Measurements from ENCODE around the gene CLP1. TPM values are rescaled to one million over a fixed set of nuclear protein-coding genes. Genes with fewer than 3 reads are reported as not detected.

CLP1 gene
- polyA plus RNA-seq, 1 of the 3 experiments (the other 2 are of a cell fraction) = 18.1 TPM

GRCh38 chr11:57620467-57620866 lies 37.1 kb upstream of the CLP1 start:
- H3K9me2 ChIP-seq = no peaks in the 10 kb centered on the region
- no peaks in the 10 kb centered on the region for H3K9me3 ChIP-seq
- H3K36me3 ChIP-seq (replicated peaks in 1 of 2; ENCODE audit: control insufficient read depth in 1 of 2, insufficient read depth in 2 of 2, low read length in 1 of 2) = no peaks in the 10 kb centered on the region
- peaks cover 11% of the 10 kb centered on the region; the same call in 1 of the 2 replicates for H3K27me3 ChIP-seq (ENCODE audit: insufficient read depth)
- no peak overlapping the region for H2AFZ ChIP-seq (ENCODE audit: low read depth)
- no peak for DNase-seq
- H3K79me2 ChIP-seq (ENCODE audit: insufficient read depth) = no peaks in the 10 kb centered on the region
- H3K4me2 ChIP-seq = no peak overlapping the region
- no peak overlapping the region for H3K27ac ChIP-seq (ENCODE audit: low read depth in 2 of 2, low read length in 1 of 2)
- no peaks in the 10 kb centered on the region for H3F3A ChIP-seq (replicated peaks; ENCODE audit: insufficient read depth)
- no peak overlapping the region for H3K4me3 ChIP-seq (ENCODE audit: low read depth in 2 of 2, low read length in 1 of 2)
- POLR2A ChIA-PET = no interaction called here
- no peaks in the 10 kb centered on the region for H3K4me1 ChIP-seq (ENCODE audit: control insufficient read depth in 1 of 2, insufficient read depth in 2 of 2, low read depth in 1 of 2, low read length in 1 of 2)
- CTCF ChIA-PET = interaction anchor here (0.7 to 1.3 kb wide), 3 partner anchors 16 to 53 kb away, joined by 3 to 4 read pairs (median 3); partner anchors contain the start of gene UBE2L6
- TF ChIP-seq IRF3 (IDR thresholded peaks at IDR 0.05; ENCODE audit: low read depth, low read length) = no peak
- TF ChIP-seq EP300 (IDR thresholded peaks at IDR 0.05; ENCODE audit: borderline replicate concordance in 1 of 2, low read depth in 1 of 2, low read length in 1 of 2) = no peak
- TF ChIP-seq EZH2phosphoT487 (IDR thresholded peaks at IDR 0.05; ENCODE audit: borderline replicate concordance, low read depth) = no peak
- TF ChIP-seq CHD2 (IDR thresholded peaks at IDR 0.05; ENCODE audit: low read length, partially characterized antibody) = no peak
- no peak for TF ChIP-seq RFX5 (IDR thresholded peaks at IDR 0.05; ENCODE audit: low read length)
- no peak for TF ChIP-seq TEAD4 (IDR thresholded peaks at IDR 0.05; ENCODE audit: borderline replicate concordance, insufficient read depth)
- TF ChIP-seq MXI1 (IDR thresholded peaks at IDR 0.05; ENCODE audit: low read depth, low read length) = no peak
- no peak for TF ChIP-seq NRF1 (IDR thresholded peaks at IDR 0.05; ENCODE audit: low read depth, low read length)
- no peak for TF ChIP-seq RXRA (IDR thresholded peaks at IDR 0.05; ENCODE audit: borderline replicate concordance, low read depth)
- no peak for TF ChIP-seq MAX (IDR thresholded peaks at IDR 0.05; ENCODE audit: low read depth)
- TF ChIP-seq CTCF (IDR thresholded peaks at IDR 0.05) = no peak
- TF ChIP-seq ELF1 (IDR thresholded peaks at IDR 0.05) = no peak
- H3K9ac ChIP-seq = no peak overlapping the region
- no peaks in the 10 kb centered on the region for H4K20me1 ChIP-seq (ENCODE audit: insufficient read depth)

- H3F3A ChIP-seq (replicated peaks; ENCODE audit: insufficient read depth) = no peaks in the 10 kb centered on the region
- no peaks in the 10 kb centered on the region for H3K79me2 ChIP-seq (ENCODE audit: insufficient read depth)
- no peaks in the 10 kb centered on the region for H3K4me1 ChIP-seq (ENCODE audit: control insufficient read depth in 1 of 2, insufficient read depth in 2 of 2, low read depth in 1 of 2, low read length in 1 of 2)
- no peaks in the 10 kb centered on the region for H3K9me3 ChIP-seq
- 54% methylated on average over 2 of the region's 3 CpGs for WGBS (ENCODE audit: low lambda C conversion rate)
- no peak overlapping the region for H2AFZ ChIP-seq (ENCODE audit: low read depth)
- no peaks in the 10 kb centered on the region for H3K9me2 ChIP-seq
- no peak overlapping the region for H3K4me2 ChIP-seq
- no peaks in the 10 kb centered on the region for H4K20me1 ChIP-seq (ENCODE audit: insufficient read depth)
- POLR2A ChIA-PET = no interaction called here
- H3K27ac ChIP-seq (ENCODE audit: low read depth in 2 of 2, low read length in 1 of 2) = no peak overlapping the region
- H3K36me3 ChIP-seq (replicated peaks in 1 of 2; ENCODE audit: control insufficient read depth in 1 of 2, insufficient read depth in 2 of 2, low read length in 1 of 2) = no peaks in the 10 kb centered on the region
- CTCF ChIA-PET = interaction anchor here (1.0 to 1.6 kb wide), 2 partner anchors 54 to 129 kb away, joined by 4 read pairs; partner anchors contain the start of gene UBE2L6
- DNase-seq = no peak
- TF ChIP-seq CTCF (IDR thresholded peaks at IDR 0.05) (no peak), FOXJ3 (CRISPR knock-in tag; IDR thresholded peaks at IDR 0.05) (no peak), RFX5 (IDR thresholded peaks at IDR 0.05; ENCODE audit: low read length) (no peak), PBX3 (IDR thresholded peaks at IDR 0.05) (no peak), TEAD4 (IDR thresholded peaks at IDR 0.05; ENCODE audit: borderline replicate concordance, insufficient read depth) (no peak), EZH2phosphoT487 (IDR thresholded peaks at IDR 0.05; ENCODE audit: borderline replicate concordance, low read depth) (no peak), JUND (IDR thresholded peaks at IDR 0.05) (no peak), GABPA (IDR thresholded peaks at IDR 0.05; ENCODE audit: low read depth) (no peak), RCOR1 (IDR thresholded peaks at IDR 0.05; ENCODE audit: low read length) (no peak), EP300 (IDR thresholded peaks at IDR 0.05; ENCODE audit: borderline replicate concordance in 1 of 2, low read depth in 1 of 2, low read length in 1 of 2) (no peak), IRF3 (IDR thresholded peaks at IDR 0.05; ENCODE audit: low read depth, low read length) (no peak), POLR2AphosphoS5 (IDR thresholded peaks at IDR 0.05; ENCODE audit: low read depth, low read length) (no peak), RXRA (IDR thresholded peaks at IDR 0.05; ENCODE audit: borderline replicate concordance, low read depth) (no peak), YY1 (IDR thresholded peaks at IDR 0.05; ENCODE audit: low read depth) (no peak), NFIC (IDR thresholded peaks at IDR 0.05; ENCODE audit: borderline replicate concordance) (no peak)
- no peak overlapping the region for H3K4me3 ChIP-seq (ENCODE audit: low read depth in 2 of 2, low read length in 1 of 2)
- H3K9ac ChIP-seq = no peak overlapping the region
- H3K27me3 ChIP-seq (ENCODE audit: insufficient read depth) = no peaks in the 10 kb centered on the region
These were observed 35.3 kb upstream of the CLP1 start for GRCh38 chr11:57622263-57622662.
